GM18870 (cell line): ENCODE results near the gene NUBP1.

ENCODE experiments used
- ATAC-seq: cut with Tn5 transposase; IDR thresholded peaks from one replicate; pipeline ENCODE4 v1.9.1; 2021; ENCODE audit warnings: moderate library complexity; ENCODE audit not compliant: unreplicated experiment

Gene NUBP1

DNA sequence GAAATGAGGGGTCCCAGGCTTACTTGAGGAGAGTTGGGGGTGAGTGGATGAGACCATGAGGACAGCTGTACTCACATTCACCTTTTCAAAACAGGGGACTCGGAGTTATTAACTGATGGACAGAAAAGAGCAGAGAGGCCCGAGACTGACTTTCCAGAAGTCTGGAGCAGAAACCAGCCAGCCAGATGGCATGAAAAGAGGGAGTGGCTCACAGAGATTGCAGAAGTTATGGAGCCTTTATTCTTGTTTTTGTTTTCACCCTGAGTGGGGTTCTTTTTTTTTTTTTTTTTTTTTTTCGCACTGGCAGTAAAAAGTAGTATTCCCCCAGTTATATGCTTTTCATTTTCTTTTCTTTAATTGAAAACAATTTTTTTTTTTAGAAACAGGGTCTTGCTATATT lies 56.1 kb downstream of the NUBP1 start:
- no peak for ATAC-seq

DNA sequence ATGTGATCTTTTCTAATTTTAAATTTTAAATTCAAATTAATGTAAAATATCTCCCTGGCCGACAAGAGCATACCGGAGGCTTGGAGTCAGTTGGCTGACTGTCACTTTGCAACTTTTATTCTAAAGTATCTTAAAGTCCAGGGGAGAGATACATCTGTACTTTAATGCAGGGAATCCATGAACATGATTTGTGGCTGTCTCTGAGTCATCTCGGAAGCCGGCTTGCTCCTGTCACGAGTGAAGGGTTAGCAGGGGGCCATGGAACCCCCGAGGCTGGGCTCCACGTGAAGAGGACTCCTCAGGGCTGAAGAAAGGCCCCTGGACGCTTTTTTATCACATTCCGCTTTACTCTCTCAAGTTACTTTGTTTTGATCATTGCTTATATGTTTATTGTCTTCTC lies 61.7 kb downstream of the NUBP1 start:
- no peak for ATAC-seq

DNA sequence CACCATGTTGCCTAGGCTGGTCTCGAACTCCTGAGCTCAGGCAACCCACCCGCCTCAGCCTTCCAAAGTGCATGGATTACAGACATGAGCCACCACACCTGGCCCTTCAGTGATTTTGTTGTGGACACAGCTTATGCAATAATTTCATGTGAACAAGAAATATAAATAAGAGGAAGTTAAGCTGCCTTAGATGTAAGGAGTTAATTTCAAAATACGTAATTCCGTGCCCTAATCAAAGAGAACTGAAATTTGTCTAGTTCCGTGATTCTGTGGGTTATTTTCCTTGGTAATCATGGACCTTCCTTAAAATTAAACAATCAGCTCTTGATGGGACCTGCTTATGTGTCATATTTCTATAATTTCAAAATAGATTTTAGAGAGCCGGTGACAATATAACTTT lies 63.1 kb downstream of the NUBP1 start:
- ATAC-seq: no peak

DNA sequence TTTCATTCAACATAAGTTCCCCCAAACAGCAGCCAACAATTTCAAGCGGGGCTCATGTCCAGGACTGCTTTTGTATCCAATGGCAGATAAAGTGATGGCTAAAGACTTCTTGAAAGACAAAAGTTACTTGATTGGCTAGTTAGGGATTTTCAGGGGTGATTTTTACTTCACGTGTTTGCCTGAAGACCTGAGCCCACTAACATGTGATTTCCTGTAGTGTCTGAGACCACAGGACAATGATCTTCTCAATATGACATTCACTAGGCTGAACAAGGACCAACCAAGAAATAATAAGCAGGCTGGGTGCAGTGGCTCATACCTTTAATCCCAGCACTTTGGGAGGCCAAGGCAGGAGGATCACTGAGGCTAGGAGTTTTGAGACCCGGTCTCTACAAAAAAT lies 64.6 kb downstream of the NUBP1 start:
- ATAC-seq: no peak

DNA sequence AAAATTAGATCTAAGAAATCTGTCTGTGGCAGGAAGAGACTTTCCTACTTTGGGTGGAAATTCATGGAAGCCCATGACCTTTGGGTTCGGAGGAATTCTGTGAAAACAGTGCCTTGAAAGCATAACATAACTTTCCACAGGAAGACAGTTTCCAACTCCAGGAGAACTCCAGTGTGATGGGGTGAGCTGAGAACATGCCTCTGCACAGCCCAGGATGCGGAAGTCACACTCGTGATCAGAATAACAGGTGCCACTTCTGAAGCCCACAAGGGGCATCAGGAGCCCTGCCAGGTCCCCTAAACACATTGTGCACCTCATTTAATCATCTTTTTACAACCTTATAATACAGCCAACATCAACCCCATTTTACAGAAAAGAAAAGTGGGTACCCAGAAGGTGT lies 65.2 kb downstream of the NUBP1 start:
- no peak for ATAC-seq

DNA sequence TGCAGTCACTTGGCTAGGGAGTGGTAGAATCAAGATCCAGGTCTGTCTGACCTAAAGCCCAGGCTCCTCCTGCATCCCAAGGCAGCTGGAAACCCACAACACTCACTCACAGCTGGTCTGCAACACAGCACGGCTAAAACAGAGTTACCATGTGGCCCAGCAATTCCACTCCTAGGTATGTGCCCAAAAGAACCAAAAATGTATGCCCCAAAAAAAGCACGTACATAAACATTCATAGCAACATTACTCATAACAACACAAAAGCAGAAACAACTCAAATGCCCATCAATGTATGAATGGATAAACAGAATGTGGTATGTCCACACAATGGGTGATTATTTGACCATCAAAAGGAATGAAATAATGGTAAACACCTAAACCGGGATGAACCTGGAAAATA lies 66.1 kb downstream of the NUBP1 start:
- ATAC-seq: no peak

DNA sequence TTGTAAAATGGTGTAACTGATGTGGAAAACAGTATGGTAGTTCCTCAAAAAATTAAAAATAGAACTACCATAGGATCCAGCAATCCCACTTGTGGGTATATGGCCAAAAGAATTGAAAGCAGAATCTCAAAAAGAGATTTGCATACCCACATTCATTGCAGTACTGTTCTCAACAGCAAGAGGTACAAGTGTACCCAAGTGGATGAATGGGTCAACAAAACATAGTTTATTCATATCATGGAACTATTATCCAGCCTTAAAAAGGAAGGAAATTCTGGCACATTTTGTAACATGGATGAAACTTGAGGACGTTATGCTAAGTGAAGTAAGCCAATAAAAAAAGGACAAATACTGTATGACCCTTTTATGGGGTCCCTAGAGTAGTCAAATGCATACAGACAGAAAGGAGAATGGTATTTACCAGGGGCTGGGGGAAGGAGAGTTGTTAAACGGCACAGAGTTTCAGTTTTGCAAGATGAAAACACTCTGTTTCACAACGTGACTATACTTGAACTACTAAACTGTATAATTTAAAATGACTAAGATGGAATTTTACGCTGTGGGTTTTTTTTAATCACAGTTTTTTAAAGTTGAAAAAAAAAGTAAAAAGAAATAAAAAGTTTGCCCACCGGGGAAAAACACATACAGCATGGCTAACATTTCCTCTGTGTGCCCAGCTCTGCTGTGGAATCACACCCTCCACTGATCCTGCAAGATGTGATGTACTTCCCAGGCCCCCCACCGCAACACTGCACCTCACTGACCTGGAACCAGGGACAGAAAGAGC lies 68.9 kb downstream of the NUBP1 start:
- peak; percentile 68 for ATAC-seq

DNA sequence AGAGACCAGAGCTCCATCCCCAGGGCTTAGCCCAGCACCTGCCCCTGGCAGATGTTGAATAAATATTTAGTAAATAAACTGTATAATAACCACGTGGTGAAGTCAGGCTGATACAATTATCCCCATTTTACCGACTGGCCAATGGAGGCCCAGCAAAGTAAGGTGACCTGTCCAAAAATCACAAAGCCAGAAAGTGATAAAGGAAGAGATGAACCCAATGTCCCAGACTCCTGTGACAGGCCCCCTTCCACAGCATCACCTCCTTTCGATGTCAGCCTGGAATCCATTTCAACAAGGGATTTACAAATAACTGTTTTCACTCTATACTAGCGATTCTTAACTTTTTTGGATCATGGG lies 69.4 kb downstream of the NUBP1 start:
- no peak for ATAC-seq

DNA sequence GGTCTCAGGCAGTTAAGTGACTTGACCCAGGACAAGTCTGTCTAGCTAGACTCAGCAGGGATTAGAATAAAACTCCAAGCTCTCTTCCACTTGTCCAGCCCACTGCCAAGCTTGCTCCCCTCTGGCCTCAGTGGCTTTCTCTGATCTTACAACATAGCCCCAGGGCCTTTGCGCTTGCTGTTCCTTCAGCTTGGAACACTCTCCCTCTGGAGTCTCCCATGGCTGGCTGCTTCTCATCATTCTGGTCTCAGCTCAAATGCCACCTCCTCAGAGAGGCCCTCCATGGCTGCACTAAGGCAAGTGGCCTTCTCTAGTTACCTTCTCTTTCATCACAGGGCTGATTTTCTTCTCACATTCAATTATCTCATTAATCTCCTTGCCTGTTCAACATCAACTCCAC lies 73.9 kb downstream of the NUBP1 start:
- ATAC-seq: no peak

DNA sequence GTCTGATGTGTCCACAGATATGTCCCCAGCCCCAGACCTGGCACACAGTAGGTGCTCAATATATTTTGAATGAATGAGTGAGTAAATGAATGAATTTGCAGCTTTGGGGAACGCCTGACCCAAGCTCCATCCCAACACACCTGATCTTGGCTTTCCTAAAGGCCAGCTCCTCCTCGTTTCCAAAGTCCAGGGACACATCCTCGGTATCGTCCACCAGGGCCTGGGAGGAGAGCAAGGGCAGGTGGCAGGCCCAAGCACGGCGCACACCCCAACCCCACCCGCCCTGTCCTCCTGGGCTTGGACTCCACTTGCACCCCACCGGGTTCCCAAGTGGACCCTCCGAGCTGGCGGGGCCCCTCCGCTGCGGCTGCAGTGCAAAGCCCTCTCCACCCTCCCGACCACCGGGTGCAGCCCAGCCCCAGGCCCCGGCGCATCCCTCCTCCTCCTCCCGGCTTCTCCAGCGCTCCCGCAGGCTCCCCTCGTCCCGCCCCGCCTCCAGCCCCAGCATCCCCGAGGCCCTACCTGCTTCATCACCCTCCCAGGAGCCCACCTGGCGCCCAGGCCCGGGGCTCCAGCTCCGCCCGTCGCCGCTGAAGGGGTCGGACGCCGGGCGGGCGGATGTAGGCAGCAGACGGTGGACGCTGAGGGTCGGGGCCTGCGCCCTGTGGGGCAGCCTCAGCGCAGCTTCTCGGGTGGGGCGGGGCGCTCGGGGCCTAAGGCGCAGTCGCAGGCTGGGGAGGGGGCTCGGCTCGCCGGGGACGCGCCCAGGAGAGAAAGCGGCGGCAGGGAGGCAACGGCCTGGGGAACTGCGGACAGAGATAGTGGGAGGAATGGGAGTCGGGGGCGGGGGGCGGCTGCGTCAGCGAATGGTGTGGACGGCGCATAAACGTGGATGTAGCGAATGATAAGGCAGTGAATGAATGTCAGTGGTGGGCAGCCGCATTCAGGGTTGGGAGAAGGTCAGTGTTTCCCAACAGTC lies 74.6 kb downstream of the NUBP1 start, which contains the start of gene TVP23A:
TVP23A (minus strand) TSS at position 832 of the 979 bp plus-strand sequence; CDS start at position 531, 301 bp downstream.
- ATAC-seq: no peak
